Type B pancreatic cell (in vitro differentiated cells): ENCODE results near the gene PACSIN2. TPM values are rescaled to one million over a fixed set of nuclear protein-coding genes. Genes with fewer than 3 reads are reported as not detected.

ENCODE experiments used
- DNase-seq: peaks from one replicate; pipeline ENCODE4 v3.0.0; 2021; ENCODE audit warnings: mixed read lengths; ENCODE audit not compliant: unreplicated experiment; ENCODE audit errors: extremely low spot score
- H3K27ac Mint-ChIP-seq: 2 replicates; pipeline ENCODE4 v1.8.0; 2021; ENCODE audit warnings: mild to moderate bottlenecking, mixed read lengths
- H3K27me3 Mint-ChIP-seq: 2 replicates; pipeline ENCODE4 v1.8.0; 2021; ENCODE audit warnings: mixed read lengths
- H3K36me3 Mint-ChIP-seq: 2 replicates; pipeline ENCODE4 v1.8.0; 2021; ENCODE audit warnings: mixed read lengths
- H3K4me1 Mint-ChIP-seq: one replicate; pipeline ENCODE4 v1.8.0; 2021; ENCODE audit warnings: mixed read lengths; ENCODE audit not compliant: unreplicated experiment
- H3K4me3 Mint-ChIP-seq: 2 replicates; pipeline ENCODE4 v1.8.0; 2021; ENCODE audit warnings: mild to moderate bottlenecking, mixed read lengths
- H3K9me3 Mint-ChIP-seq: 2 replicates; pipeline ENCODE4 v1.8.0; 2021; ENCODE audit warnings: mixed read lengths
- total RNA-seq: library from RNA; stranded (reverse); gene quantifications from 2 replicates; pipeline ENCODE4 v1.2.1, GENCODE V29; 2021; ENCODE audit warnings: low replicate concordance
- TF ChIP-seq, protein P1 (sequence below): fragments of 200-600 bp; sonication (generic); conservative IDR thresholded peaks from 2 replicates; pipeline ENCODE4 v1.5.0; 2021; ENCODE audit warnings: antibody characterized with exemption, mild to moderate bottlenecking

Gene PACSIN2
- total RNA-seq, 1 donor from 2014 or later = 53.4 TPM

DNA sequence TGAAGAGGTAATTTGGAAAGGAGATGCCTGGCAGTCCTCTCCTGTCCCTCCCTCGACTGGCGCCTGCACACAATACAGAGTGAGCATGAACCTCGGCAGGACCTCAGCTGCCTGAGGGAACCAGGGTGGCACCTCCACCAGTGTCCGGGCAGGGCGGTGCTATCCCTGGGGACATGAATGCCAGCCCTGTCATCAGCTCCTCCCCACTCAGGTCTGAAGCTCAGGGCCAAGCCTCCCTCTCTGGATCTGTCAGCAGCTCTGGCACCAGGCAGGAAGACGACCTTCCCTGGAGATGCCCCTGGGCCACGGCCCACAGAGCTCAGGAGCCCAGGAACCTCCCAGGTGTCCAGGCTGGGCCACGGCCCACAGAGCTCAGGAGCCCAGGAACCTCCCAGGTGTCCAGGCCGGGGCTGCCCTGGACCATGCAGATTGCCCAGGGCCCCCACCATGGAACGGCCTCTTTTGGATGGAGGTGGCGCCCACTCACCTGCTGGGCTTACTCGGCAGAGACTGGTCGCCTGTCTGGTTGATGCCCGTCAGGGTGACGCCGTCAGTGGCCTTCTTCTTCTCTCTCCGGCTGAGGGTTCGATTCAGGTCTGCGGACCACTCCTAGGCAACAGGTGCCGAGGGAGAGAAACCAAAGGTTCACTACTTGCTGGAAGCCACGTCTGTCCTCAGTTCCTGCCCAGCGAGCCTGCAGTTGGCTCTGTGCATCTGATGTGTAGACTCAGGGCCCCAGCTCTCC lies 136.2 kb downstream of the PACSIN2 start:
- TF ChIP-seq, protein P1, sequence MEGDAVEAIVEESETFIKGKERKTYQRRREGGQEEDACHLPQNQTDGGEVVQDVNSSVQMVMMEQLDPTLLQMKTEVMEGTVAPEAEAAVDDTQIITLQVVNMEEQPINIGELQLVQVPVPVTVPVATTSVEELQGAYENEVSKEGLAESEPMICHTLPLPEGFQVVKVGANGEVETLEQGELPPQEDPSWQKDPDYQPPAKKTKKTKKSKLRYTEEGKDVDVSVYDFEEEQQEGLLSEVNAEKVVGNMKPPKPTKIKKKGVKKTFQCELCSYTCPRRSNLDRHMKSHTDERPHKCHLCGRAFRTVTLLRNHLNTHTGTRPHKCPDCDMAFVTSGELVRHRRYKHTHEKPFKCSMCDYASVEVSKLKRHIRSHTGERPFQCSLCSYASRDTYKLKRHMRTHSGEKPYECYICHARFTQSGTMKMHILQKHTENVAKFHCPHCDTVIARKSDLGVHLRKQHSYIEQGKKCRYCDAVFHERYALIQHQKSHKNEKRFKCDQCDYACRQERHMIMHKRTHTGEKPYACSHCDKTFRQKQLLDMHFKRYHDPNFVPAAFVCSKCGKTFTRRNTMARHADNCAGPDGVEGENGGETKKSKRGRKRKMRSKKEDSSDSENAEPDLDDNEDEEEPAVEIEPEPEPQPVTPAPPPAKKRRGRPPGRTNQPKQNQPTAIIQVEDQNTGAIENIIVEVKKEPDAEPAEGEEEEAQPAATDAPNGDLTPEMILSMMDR = no peak
- Mint-ChIP-seq H3K27ac (no peak overlapping the region), H3K4me3 (no peak overlapping the region), H3K4me1 (no peaks in the 10 kb centered on the region), H3K36me3 (peaks cover 4% of the 10 kb centered on the region), H3K27me3 (no peaks in the 10 kb centered on the region), H3K9me3 (no peaks in the 10 kb centered on the region)
- no peak for DNase-seq

DNA sequence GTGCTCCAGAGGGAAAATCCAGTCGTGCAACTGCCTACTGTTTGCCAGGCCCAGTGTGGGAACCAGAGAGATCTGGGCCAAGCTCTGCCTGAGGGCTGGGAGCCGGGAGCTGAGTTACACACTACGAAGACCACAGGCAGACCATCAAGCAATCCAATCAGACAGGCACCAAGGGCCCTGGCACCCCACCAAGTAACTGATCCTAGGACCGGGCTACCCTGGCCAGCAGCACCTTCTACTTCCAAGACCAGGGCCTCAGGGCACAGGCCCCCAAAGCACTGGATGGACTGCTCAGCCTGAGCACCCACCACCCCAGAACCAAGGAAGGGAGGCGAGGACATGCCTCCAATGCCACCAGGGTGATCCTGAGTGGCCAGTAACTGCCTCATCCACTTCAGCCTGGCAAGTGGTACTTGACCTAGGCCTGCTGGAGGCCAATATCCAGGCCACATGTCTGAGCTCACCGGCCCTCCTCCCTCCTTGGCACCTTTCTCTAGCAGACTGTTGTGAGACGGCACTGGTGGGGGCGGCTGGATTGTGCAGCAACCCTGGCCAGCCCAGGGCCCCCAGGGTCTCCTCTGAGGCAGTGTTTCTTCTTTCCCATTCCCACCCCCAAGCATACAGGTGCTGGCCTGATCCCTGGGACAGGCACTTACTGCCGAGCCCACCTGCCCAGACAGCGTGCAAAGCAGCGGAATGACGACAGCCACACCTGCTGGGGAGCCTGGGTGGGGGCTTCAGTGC lies 137.2 kb downstream of the PACSIN2 start:
- no peaks in the 10 kb centered on the region for H3K36me3 Mint-ChIP-seq
- TF ChIP-seq, protein P1 = no peak
- no peaks in the 10 kb centered on the region for H3K4me1 Mint-ChIP-seq
- no peaks in the 10 kb centered on the region for H3K9me3 Mint-ChIP-seq
- no peak overlapping the region for H3K27ac Mint-ChIP-seq
- no peak for DNase-seq
- no peak overlapping the region for H3K4me3 Mint-ChIP-seq
- H3K27me3 Mint-ChIP-seq = no peaks in the 10 kb centered on the region

DNA sequence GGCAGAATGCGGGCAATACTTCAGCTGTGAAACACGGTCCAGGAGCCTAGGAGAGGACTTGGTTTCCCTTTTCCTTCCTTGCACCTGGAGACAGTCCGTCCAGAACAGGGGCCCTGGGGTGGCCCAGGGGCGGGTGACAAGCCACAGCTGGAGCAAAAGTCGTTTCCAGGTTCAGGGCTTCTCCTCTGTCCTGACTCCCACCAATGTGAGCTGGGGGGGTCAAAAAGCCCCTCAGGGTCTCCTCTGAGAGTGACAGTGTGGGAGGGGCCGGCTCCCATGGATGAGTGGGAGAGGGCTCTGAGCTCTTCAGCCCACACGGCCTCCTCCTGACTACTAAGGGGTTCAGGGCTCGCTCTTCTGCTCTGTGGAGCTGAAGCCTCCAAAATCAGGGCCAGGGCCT lies 137.8 kb downstream of the PACSIN2 start:
- H3K9me3 Mint-ChIP-seq = no peaks in the 10 kb centered on the region
- no peaks in the 10 kb centered on the region for H3K36me3 Mint-ChIP-seq
- TF ChIP-seq, protein P1 = no peak
- DNase-seq = no peak
- H3K4me1 Mint-ChIP-seq = no peaks in the 10 kb centered on the region
- no peaks in the 10 kb centered on the region for H3K27me3 Mint-ChIP-seq
- H3K27ac Mint-ChIP-seq = no peak overlapping the region
- H3K4me3 Mint-ChIP-seq = no peak overlapping the region

DNA sequence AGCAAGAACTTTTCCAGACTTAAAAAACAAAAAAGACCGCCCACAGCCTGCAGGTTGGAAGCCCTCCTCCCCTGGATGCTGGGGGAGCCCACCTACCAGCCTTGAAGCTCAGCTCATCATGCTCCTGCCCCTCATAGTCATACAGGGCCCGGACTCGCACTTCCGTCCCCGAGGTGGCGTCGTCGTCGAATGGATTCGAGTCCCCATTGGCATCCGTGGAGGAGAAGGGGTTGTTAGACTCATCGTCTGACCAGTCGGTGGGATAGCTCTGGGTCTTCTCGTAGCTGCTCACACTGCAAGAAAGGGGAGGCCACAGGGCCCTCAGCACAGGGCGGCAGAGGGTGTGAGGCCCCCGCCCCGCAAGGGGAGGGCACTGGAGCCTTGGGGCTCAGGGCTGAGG lies 138.9 kb downstream of the PACSIN2 start:
- TF ChIP-seq, protein P1 = no peak
- Mint-ChIP-seq H3K4me1 (no peaks in the 10 kb centered on the region), H3K4me3 (no peak overlapping the region), H3K9me3 (no peaks in the 10 kb centered on the region), H3K27me3 (no peaks in the 10 kb centered on the region), H3K27ac (no peak overlapping the region), H3K36me3 (no peaks in the 10 kb centered on the region)
- no peak for DNase-seq

- TF ChIP-seq, protein P1 = no peak
- DNase-seq = no peak
- Mint-ChIP-seq H3K9me3 (no peaks in the 10 kb centered on the region), H3K4me3 (no peak overlapping the region), H3K27ac (no peak overlapping the region), H3K36me3 (no peaks in the 10 kb centered on the region), H3K27me3 (no peaks in the 10 kb centered on the region), H3K4me1 (no peaks in the 10 kb centered on the region)
Observed at GRCh38 chr22:42874010-42874409, 140.9 kb downstream of the PACSIN2 start.
